GM19438 (cell line): ENCODE results near the gene PROM2.

Experiments used
- ATAC-seq: cut with Tn5 transposase; IDR thresholded peaks from one replicate; pipeline ENCODE4 v1.9.1; 2021; ENCODE audit warnings: low read depth; ENCODE audit not compliant: unreplicated experiment

Gene PROM2

GRCh38 chr2:95319481-95320343 lies 45.5 kb downstream of the PROM2 start:
- no peak for ATAC-seq

DNA sequence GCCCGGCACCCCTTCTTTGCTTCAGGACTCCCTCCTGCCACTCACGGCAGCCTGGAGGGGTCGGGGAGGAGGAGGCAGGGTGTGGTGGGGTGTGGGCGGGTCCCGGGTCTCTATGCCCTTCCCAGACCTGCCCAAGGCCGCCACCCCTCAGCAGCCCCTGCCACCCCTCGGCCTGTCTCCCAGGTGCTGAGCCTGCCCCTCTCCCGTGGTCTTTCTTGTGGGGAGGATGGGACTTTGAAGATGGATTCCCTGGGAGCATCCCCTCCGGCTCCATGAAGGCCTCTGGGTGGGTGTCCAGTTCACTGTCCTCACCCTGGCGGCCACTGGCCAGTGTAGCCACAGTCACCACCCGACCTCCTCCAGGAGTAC lies 46.1 kb downstream of the PROM2 start:
- ATAC-seq: no peak

DNA sequence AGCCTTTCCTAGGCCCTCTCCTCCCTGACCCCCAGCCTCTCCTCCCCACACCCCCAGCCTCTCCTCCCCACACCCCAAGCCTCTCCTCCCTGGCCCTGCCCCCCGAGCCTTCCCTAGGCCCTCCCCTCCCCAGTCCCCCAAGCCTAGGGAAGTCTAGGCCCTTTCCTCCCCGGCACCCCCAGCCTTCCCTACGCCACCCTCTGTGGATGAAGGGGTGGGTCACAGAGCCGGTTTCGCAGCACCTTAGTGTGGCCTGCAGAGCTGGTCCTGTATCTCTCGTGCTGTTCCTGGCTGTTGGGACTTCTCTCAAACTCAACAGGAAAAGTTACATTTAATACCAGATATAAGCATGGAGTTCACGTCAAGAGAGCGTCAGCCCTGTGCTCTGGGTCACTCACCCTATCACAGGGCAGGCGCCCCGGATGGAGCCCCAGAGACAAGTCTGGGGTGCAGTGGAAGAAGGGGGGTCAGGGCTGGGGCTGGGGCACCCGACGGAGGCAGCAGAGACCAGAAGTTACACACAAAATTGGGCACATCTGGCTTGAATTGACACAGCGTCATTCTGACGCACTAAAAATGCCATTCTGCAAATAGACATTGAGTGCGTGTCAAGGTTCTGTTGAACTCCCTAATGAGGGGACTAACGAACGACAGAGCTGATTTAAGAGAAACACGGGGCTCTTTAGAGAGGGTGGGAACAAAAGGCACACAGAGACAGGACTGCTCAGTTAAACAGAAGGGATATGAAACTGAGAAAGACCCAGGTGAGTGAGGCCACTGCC lies 46.9 kb downstream of the PROM2 start:
- no peak for ATAC-seq

GRCh38 chr2:95323347-95324155 lies 49.3 kb downstream of the PROM2 start:
- ATAC-seq: no peak

DNA sequence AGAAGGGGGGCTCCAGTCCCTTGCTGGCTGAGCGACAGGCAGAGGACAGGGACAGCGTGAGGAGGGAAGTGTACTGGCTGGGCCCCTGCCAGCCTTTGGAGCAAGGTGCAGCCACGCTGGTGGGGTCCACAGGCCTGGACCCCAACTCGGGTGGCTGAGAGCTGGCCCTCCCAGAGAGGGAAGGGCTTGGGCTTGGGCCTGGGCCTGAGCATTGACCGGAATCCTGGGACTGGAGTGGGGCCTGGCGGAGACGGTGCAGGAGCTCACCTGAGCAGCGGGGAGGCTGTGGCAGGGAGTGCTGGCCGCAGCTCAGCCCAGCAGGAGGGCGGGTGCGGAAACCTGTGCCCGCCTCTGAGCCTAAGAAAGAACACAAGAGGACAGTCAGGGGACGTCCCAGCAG lies 50.8 kb downstream of the PROM2 start:
- ATAC-seq: no peak

DNA sequence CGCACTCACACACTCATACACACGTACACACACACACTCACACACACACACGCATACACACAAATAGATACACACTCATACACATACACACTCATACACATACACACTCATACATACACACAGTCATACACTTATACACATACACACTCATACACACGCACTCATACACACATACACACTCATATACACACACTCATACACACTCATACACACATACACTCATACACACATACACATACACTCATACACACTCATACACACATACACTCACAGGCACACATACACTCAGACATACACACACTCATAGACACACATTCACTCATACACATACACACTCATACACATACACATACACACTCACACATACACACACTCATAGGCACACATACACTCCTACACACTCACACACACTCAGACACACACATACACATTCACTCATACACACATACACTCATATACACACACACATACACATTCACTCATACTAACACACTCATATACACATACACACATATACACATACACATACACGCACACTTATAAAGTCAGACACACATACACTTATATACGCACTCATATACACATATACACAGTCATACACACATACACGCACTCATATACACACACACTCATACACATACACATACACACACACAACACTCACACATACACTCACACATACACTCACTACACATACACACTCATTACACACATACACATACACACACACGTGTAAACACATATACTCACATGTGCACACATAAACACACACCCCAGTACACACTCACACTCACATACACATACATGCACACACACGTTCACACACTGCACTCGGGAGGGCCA lies 51.6 kb downstream of the PROM2 start:
- ATAC-seq: no peak

- ATAC-seq: no peak
Observed at GRCh38 chr2:95326433-95327140, 52.3 kb downstream of the PROM2 start.

DNA sequence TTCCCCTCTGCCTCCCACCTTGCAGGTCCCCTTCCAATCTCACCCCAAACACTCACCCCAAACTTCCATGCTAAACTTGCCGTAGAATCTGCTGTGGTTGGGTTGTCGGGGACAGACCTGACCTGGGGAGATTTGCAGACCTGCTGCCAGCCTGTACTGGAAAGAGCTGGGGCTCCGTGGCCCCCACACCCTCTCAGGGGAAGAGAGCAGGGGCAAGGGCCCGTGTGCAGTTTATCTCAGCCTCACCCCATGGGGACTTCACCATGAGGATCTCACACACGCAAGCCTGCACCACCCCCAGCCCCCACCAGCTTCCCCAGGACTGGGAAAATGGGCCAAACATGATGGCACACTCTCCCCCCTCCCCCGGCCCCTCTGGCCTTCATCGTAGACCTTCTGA lies 53.6 kb downstream of the PROM2 start:
- ATAC-seq: no peak

DNA sequence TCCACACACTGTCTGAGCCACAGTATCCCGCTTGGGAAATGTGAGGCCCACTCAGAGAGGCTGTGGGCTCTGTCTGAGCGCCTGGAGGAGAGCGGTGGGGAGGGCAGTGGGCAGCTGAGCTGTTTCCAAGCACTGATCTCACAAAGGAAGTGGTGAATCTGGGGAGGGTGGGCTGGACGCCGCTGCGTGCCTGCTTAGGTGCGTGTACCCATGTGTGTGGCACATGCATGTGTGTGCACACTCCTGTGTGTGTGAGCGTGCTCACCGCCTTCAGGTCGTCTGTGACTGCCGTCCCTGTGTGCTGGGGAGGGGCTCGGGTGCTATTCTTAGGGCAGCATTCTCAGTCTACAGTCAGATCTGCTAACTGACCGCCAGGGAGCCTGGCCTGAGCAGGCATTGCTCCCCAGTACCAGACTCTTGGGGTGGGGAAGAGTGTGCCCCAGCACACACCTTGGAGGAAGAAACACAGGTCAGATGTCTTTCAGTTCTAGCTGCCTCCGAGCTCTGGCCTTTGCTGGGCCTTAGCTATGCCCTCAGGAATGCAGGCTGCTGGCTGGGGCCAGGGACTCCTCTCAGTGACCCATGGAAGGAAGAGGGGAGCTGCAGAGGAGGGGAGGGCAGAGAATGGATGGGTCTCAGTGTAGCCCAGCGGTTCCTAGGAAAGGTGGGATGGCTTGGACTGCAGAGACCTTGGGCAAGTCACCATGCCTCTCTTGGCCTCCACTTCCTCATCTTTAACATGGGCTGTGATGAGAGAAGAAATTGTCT lies 54.3 kb downstream of the PROM2 start:
- ATAC-seq: no peak

- no peak for ATAC-seq
Observed at GRCh38 chr2:95329401-95329800, 55.2 kb downstream of the PROM2 start.

DNA sequence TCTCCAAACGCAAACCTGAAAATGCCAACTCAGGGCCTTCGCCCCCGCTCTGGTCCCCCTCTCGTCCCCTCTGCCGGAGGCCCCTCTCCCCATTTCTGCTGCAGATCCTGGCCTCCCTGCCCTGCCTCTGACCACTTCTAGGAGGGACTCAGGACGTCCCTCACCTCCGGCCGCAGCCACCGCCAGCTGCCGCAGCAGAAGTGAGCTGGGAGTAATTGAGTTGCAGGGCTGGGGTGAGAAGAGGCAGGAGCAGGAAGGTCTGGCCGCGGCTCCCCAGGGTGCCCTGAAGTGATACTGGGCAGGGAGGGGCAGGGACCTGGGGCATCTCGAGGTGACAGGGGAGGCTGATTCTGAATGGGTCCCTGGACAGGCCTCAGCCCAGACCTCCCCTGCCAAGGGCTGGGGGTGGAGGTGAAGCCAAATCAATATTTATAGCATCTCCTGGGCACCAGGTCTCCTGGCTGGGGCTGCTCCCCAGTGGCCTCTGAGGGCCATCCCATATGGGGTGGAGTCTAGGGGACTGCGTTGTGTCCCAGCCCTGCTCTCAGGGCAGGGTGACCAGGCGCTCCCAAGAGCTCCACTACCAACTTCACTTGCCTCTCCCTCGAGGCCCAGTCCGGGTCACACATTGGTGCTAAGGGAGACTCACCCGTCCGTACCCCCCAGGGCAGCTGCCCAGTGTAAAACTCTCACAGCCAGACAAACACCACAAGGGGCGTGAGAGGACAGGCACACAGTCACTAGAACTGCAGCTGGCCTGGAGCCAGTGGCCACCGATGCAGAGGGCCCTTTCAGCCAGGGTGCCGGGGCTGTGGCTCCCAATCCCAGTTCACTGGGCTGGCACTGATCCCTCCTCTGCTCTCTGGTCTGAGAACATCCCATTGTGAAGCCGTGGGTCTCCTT lies 55.9 kb downstream of the PROM2 start:
- no peak for ATAC-seq

DNA sequence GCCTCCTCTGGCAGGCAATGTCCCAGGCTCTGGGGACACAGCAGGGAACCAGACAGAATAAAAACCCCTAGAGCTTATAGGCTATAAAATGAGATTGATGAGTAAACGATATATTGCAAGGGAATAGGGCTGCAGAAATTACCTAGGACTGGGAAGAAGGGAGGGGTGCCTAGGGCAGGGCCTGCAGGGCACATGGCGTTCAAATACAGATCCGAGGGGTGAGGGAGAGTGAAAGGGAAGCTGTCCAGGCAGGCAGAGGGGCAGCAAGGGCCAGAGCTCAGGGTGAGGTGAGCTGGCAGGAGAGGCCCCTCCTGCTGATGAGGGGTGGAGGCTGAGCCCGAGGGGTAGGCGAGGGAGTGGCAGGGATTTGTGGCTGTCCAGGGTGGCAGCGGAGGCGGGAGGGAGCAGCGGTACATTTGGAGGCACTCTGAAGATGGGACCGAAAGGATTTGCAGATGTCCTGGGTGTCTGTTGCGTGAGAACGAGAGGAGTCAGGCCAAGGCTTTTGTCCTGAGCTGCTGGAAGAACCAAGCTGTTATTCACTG lies 56.6 kb downstream of the PROM2 start:
- no peak for ATAC-seq

- no peak for ATAC-seq
Observed at GRCh38 chr2:95331606-95332005, 57.4 kb downstream of the PROM2 start.

DNA sequence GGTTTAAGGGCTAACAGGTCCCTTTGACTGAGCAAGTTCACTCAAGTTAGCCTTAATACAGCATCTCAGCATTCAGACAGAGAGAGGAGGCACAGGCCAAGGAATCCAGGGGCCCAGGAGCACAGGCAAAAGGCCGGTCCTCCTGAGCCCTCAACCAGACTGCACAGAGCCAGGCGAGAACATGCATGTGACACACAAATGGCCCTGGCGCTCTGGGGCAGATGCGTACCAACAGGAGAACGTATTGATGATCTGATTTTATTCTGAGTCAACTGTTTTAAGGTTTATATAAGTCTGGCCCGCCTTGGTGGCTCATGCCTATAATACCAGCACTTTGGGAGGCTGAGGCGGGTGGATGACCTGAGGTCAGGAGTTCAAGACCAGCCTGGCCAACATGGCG lies 57.8 kb downstream of the PROM2 start:
- ATAC-seq: no peak

- ATAC-seq: no peak
Observed at GRCh38 chr2:95333056-95333455, 58.8 kb downstream of the PROM2 start.

- no peak for ATAC-seq
Observed at GRCh38 chr2:95333888-95334338, 59.7 kb downstream of the PROM2 start.

GRCh38 chr2:95334916-95335641 lies 60.8 kb downstream of the PROM2 start:
- no peak for ATAC-seq
